DOHH2 (cell line): ENCODE results near the gene PXMP2.
A peak's percentile ranks its signal among the peaks of the same experiment; 100 is the strongest.

Source experiments
- H3F3A ChIP-seq: fragments of 200-600 bp; sonication (generic), shearing (Covaris generic); 2 replicates; pipeline ENCODE4 v1.6.0; 2016; ENCODE audit warnings: antibody characterized with exemption, mild to moderate bottlenecking; ENCODE audit not compliant: control insufficient read depth, insufficient read depth
- H3K27ac ChIP-seq: fragments of 200-600 bp; sonication (generic); 2 replicates; pipeline ENCODE4 v1.5.1; 2014; ENCODE audit warnings: low read depth, mild to moderate bottlenecking, low read length, moderate library complexity
- H3K27me3 ChIP-seq: fragments of 200-600 bp; sonication (generic); 2 replicates; pipeline ENCODE4 v1.6.1; 2014; ENCODE audit warnings: mild to moderate bottlenecking, low read length, mixed read lengths; ENCODE audit not compliant: control insufficient read depth
- H3K36me3 ChIP-seq: fragments of 200-600 bp; sonication (generic); 2 replicates; pipeline ENCODE4 v1.6.1; 2014; ENCODE audit warnings: mild to moderate bottlenecking, low read length, moderate library complexity, mixed read lengths; ENCODE audit not compliant: control insufficient read depth
- H3K4me1 ChIP-seq: fragments of 200-600 bp; sonication (generic); 2 replicates; pipeline ENCODE4 v1.6.1; 2014; ENCODE audit warnings: mild to moderate bottlenecking, low read length, mixed read lengths; ENCODE audit not compliant: control insufficient read depth
- H3K4me2 ChIP-seq: fragments of 200-600 bp; sonication (generic); 2 replicates; pipeline ENCODE4 v1.6.0; 2014; ENCODE audit warnings: mild to moderate bottlenecking, low read length, moderate library complexity
- H3K4me3 ChIP-seq: fragments of 200-600 bp; sonication (generic); 2 replicates; pipeline ENCODE4 v1.5.1; 2014; ENCODE audit warnings: mild to moderate bottlenecking, low read length, mixed read lengths
- H3K79me2 ChIP-seq: fragments of 200-600 bp; sonication (generic); 2 replicates; pipeline ENCODE4 v1.6.1; 2014; ENCODE audit warnings: mild to moderate bottlenecking, low read length, mixed read lengths; ENCODE audit not compliant: control insufficient read depth
- H3K9me2 ChIP-seq: fragments of 200-600 bp; sonication (generic); replicated peaks from 2 replicates; pipeline ENCODE4 v1.6.1; 2014; ENCODE audit warnings: mild to moderate bottlenecking, low read length, mixed read lengths; ENCODE audit not compliant: control insufficient read depth
- H3K9me3 ChIP-seq: fragments of 200-600 bp; sonication (generic); 2 replicates; pipeline ENCODE4 v1.6.1; 2014; ENCODE audit warnings: antibody characterized with exemption, low read length, mixed read lengths; ENCODE audit not compliant: control insufficient read depth, insufficient read depth
- H4K20me1 ChIP-seq: fragments of 200-600 bp; sonication (generic); 2 replicates; pipeline ENCODE4 v1.6.0; 2014; ENCODE audit warnings: low read depth, mild to moderate bottlenecking, antibody characterized with exemption, low read length, moderate library complexity; ENCODE audit not compliant: control insufficient read depth, insufficient read depth
- EZH2phosphoT487 ChIP-seq: fragments of 200-600 bp; sonication (generic); IDR thresholded peaks from 2 replicates; pipeline ENCODE4 v1.6.1; 2017; ENCODE audit warnings: borderline replicate concordance, mild to moderate bottlenecking, antibody characterized with exemption, low read length, moderate library complexity, mixed read lengths
- TF ChIP-seq, protein P1 (sequence below): fragments of 200-600 bp; sonication (generic); IDR thresholded peaks from one replicate; pipeline ENCODE4 v1.5.1; 2014; ENCODE audit warnings: antibody characterized with exemption, mild to moderate bottlenecking, low read depth, low read length; ENCODE audit not compliant: poor library complexity, severe bottlenecking

Gene PXMP2

DNA sequence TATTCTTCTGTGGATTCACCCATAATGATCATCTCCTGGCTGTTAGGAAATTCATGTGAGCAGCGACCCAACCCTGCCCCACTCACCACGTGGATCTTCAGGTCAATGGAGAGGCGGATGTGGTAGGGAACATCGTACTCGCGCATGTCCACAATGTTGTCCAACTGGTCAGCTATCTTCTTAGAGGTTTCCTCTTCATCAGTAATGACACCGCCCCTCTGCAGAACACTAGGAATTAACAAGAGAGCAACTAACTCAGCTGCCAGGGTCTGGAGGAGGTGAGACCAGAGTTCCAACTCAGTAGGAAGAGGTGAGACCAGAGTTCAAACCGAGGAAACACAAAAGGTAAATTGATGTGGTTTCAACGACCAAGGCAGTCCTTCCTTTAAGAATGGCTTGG lies 9.9 kb upstream of the PXMP2 start:
- Histone ChIP-seq H3K4me3 (no peak overlapping the region), H3K9me2 (no peaks in the 10 kb centered on the region), H3K4me2 (no peak overlapping the region), H3F3A (no peaks in the 10 kb centered on the region), H3K9me3 (no peaks in the 10 kb centered on the region), H3K27me3 (no peaks in the 10 kb centered on the region), H3K27ac (no peak overlapping the region), H3K36me3 (peaks cover 88% of the 10 kb centered on the region), H3K79me2 (peaks cover 51% of the 10 kb centered on the region), H3K4me1 (no peaks in the 10 kb centered on the region), H4K20me1 (peaks cover 3% of the 10 kb centered on the region)
- TF ChIP-seq, protein P1, sequence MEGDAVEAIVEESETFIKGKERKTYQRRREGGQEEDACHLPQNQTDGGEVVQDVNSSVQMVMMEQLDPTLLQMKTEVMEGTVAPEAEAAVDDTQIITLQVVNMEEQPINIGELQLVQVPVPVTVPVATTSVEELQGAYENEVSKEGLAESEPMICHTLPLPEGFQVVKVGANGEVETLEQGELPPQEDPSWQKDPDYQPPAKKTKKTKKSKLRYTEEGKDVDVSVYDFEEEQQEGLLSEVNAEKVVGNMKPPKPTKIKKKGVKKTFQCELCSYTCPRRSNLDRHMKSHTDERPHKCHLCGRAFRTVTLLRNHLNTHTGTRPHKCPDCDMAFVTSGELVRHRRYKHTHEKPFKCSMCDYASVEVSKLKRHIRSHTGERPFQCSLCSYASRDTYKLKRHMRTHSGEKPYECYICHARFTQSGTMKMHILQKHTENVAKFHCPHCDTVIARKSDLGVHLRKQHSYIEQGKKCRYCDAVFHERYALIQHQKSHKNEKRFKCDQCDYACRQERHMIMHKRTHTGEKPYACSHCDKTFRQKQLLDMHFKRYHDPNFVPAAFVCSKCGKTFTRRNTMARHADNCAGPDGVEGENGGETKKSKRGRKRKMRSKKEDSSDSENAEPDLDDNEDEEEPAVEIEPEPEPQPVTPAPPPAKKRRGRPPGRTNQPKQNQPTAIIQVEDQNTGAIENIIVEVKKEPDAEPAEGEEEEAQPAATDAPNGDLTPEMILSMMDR, result no peak
- no peak for TF ChIP-seq EZH2phosphoT487

DNA sequence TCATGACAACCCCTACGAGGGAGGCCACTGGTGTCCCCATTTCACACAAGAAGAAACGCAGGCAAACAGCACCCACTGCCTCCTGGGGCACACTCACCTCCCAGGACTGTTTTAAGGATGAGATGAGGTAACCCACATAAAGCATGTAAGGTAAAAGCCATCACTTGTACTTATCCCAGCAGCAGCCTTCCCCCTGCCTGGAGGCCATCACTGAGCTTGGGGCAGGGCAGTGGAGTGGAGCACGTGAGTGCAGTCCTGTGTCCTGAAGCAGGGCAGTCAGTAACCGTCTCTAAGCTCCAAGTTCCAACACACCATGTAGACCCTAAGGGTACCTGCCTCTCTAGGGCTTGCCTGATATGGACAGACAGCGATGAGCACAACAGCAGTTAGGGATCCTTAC lies 2.0 kb upstream of the PXMP2 start:
- no peaks in the 10 kb centered on the region for H3K9me2 ChIP-seq
- H3K4me1 ChIP-seq, result peaks cover 35% of the 10 kb centered on the region
- H3K79me2 ChIP-seq, result peaks cover 82% of the 10 kb centered on the region
- no peaks in the 10 kb centered on the region for H3K9me3 ChIP-seq
- H3K4me3 ChIP-seq, result peak overlapping the region; percentile 75
- H3K27ac ChIP-seq, result no peak overlapping the region
- TF ChIP-seq EZH2phosphoT487, result no peak
- TF ChIP-seq, protein P1, result no peak
- H3K27me3 ChIP-seq, result no peaks in the 10 kb centered on the region
- H3K4me2 ChIP-seq, result peak overlapping the region; percentile 89
- peaks cover 48% of the 10 kb centered on the region for H3K36me3 ChIP-seq
- 0 out of 2 replicates have a peak, but pooled peaks cover 6% of the 10 kb centered on the region for H3F3A ChIP-seq
- H4K20me1 ChIP-seq, result peaks cover 15% of the 10 kb centered on the region

DNA sequence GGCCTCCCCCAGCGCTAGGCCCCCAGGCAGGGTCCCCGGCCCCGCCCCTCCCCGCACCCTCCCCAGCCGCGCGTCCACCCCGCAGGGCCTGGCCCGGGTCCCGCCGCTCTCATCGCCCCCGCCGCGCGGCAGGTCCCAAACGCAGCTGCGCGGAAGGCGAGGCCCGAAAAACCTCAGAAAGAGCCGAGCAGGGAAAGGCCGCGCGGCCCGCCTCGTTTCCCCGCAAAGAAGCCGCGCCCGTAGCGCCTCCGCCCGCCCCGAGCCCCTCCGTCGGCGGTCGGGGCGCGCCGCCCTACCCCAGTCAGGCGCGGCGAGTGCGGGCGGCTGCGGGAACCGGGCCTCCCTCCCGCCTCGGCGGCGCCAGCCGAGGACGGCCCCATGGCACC lies 569 bp upstream of the PXMP2 start:
- peaks cover 14% of the 10 kb centered on the region for H3F3A ChIP-seq
- H3K4me1 ChIP-seq, result peaks cover 35% of the 10 kb centered on the region
- peak overlapping the region; percentile 41 for H3K27ac ChIP-seq
- no peaks in the 10 kb centered on the region for H3K27me3 ChIP-seq
- peaks cover 15% of the 10 kb centered on the region for H4K20me1 ChIP-seq
- H3K79me2 ChIP-seq, result peaks cover 70% of the 10 kb centered on the region
- no peaks in the 10 kb centered on the region for H3K9me2 ChIP-seq
- peak overlapping the region; percentile 89 for H3K4me2 ChIP-seq
- H3K4me3 ChIP-seq, result peak overlapping the region; percentile 75
- TF ChIP-seq, protein P1, result no peak
- TF ChIP-seq EZH2phosphoT487, result no peak
- H3K9me3 ChIP-seq, result no peaks in the 10 kb centered on the region; the same call in 1 of the 2 replicates
- H3K36me3 ChIP-seq, result peaks cover 48% of the 10 kb centered on the region
